Chondrocyte (in vitro differentiated cells): ENCODE results near the gene FAM222A. TPM values are rescaled to one million over a fixed set of nuclear protein-coding genes. Genes with fewer than 3 reads are reported as not detected.

Experiments
- DNase-seq: peaks from one replicate; pipeline ENCODE4 v3.0.0; 2021; ENCODE audit warnings: mixed read lengths, low spot score
- H3K27ac Mint-ChIP-seq: one replicate; pipeline ENCODE4 v1.8.0; 2021; ENCODE audit warnings: mild to moderate bottlenecking, moderate library complexity, mixed read lengths; ENCODE audit not compliant: unreplicated experiment
- H3K27me3 Mint-ChIP-seq: 2 replicates; pipeline ENCODE4 v1.8.0; 2021; ENCODE audit warnings: low read depth, mixed read lengths
- H3K36me3 Mint-ChIP-seq: 2 replicates; pipeline ENCODE4 v1.8.0; 2021; ENCODE audit warnings: low read depth, mixed read lengths
- H3K4me1 Mint-ChIP-seq: 2 replicates; pipeline ENCODE4 v1.8.0; 2021; ENCODE audit warnings: low read depth, mild to moderate bottlenecking, mixed read lengths
- H3K4me3 Mint-ChIP-seq: one replicate; pipeline ENCODE4 v1.8.0; 2021; ENCODE audit warnings: mild to moderate bottlenecking, moderate library complexity, mixed read lengths; ENCODE audit not compliant: unreplicated experiment
- H3K9me3 Mint-ChIP-seq: 2 replicates; pipeline ENCODE4 v1.8.0; 2021; ENCODE audit warnings: low read depth, mixed read lengths
- total RNA-seq: library from RNA; stranded (reverse); gene quantifications from 3 replicates; pipeline ENCODE4 v1.2.1, GENCODE V29; 2021
- TF ChIP-seq, protein P1 (sequence below): fragments of 200-600 bp; sonication (generic); IDR thresholded peaks from 2 replicates; pipeline ENCODE4 v1.5.0; 2021; ENCODE audit warnings: antibody characterized with exemption, mild to moderate bottlenecking, moderate library complexity

Gene FAM222A
- total RNA-seq, 1 donor from 2014 or later = 1.0 TPM

DNA sequence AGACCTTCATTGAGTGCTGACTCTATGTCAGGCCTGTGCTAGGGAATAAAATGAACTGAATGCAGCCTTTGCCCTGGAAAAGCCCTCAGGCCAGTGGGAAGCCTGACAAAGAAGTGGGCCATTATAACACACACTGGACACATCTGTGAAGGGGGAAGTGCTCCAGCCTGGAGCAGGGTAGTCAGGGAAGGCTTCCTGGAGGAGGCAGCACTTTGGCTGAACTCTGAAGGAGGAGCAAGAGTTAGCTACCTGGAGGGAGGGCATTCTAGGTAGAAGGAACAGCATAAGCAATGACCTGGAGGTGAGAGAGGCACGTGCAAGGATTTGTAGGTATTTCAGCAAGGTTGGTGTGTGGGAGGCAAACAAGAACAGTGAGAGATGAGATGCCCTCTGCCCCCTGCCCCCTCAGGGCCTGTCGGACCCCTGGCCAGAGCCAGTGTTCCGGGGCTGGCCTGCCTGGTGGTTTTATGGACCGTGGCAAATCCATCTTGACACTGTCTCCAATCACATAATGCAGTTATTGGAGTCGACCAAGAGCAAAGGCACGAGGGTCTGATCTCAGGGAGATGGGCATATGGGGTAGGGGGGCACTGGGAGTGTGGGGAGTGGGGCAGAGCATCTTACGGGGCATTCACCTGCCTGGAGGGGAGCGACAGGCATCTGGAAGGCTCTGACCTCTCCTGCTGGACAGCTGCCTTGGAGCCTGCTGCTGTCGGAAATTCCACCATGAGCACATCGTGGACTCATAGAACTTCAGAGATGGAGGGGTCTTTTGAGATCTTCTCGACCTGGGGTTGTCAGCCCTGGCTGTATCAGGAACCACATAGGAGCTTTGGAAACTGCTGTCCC is 2.7 kb upstream of the FAM222A start:
- Mint-ChIP-seq H3K36me3 (no peaks in the 10 kb centered on the region), H3K27me3 (no peaks in the 10 kb centered on the region), H3K27ac (no peak overlapping the region), H3K4me3 (no peak overlapping the region), H3K4me1 (peaks cover 3% of the 10 kb centered on the region), H3K9me3 (no peaks in the 10 kb centered on the region)
- TF ChIP-seq, protein P1, sequence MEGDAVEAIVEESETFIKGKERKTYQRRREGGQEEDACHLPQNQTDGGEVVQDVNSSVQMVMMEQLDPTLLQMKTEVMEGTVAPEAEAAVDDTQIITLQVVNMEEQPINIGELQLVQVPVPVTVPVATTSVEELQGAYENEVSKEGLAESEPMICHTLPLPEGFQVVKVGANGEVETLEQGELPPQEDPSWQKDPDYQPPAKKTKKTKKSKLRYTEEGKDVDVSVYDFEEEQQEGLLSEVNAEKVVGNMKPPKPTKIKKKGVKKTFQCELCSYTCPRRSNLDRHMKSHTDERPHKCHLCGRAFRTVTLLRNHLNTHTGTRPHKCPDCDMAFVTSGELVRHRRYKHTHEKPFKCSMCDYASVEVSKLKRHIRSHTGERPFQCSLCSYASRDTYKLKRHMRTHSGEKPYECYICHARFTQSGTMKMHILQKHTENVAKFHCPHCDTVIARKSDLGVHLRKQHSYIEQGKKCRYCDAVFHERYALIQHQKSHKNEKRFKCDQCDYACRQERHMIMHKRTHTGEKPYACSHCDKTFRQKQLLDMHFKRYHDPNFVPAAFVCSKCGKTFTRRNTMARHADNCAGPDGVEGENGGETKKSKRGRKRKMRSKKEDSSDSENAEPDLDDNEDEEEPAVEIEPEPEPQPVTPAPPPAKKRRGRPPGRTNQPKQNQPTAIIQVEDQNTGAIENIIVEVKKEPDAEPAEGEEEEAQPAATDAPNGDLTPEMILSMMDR = no peak
- no peak for DNase-seq

DNA sequence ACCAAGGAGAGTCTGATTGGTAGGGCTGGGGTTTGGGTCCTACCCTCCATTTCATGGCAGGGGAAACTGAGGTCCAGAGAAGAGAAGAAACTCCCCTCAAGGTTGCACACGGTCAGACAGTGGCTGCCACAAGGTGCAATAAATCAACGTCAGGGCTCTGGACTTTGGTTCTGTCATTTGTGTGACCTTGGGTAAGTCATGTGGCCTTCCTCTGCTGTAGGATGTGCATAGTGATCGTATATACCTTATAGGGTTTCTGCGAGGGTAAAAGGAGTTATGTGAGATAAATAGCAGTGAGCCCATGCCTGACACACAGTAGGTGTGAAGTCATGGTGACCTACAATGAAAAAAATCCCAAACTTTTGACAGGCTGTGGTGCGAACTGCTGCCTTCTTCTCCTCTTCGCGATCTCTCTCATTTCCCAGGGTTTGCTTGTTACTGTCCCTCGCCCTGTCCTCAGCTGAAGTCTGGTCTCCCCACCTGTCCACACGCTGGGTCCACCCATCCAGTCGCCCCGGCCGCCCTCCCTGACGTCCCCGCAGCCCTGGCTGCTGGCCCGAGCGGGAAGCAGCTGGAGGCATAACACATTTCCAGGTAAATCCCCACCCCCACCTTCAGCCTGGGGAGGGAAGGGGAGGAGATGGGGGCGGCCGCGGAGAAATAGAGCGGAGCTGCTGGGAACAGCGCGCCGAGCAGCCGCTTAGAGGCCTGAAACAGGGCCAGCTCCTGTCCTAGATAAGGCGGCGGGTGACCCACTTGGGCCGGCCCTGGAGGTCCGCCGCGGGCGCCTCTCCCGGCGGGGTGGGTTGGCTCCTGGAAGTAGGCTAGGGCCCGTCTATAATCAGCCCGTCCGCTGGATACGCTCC is 1.8 kb upstream of the FAM222A start:
- TF ChIP-seq, protein P1 = no peak
- H3K4me1 Mint-ChIP-seq = peaks cover 3% of the 10 kb centered on the region
- no peaks in the 10 kb centered on the region for H3K36me3 Mint-ChIP-seq

DNA sequence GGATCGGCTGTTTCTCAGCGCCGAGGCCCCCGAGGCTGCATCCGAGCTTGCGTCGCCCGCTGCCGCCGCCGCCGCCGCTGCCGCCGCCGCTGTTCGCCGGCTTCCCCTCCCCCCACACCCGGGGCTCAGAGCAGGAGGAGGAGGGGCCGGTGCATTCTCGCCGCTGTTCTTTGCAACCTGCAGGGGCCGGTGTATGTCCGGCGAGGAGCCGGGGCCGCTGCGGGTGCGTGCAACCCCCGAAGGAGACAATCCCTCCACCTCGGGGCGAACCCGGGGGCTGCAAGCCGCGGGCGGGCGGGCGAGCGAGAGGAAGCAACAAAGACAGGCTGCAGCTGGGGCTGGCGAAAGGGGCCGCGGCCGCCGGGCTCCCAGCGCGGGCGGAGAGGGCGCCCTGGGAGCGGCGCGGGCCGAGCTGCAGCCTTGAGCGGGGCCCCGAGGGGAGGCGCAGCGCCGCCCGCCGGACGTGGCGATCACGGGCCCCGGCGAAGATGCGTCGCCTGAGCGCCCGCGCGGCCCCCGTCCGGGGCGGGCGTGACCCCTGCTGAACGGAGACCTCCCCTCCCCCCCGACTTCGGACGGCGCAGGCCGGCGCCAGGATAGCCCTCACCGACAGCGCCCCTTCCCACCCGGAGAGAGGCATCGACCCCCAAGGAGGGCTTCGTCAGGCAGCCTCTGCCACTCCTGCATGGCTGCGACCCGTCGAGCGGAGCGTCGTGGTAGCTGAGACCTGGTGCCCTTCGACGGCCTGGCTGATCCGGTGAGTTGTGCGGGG is 702 bp downstream of the FAM222A start:
- no peak overlapping the region for H3K27ac Mint-ChIP-seq
- TF ChIP-seq, protein P1 = peak; percentile 60
- H3K4me1 Mint-ChIP-seq = peaks cover 3% of the 10 kb centered on the region
- H3K36me3 Mint-ChIP-seq = no peaks in the 10 kb centered on the region
- no peaks in the 10 kb centered on the region for H3K9me3 Mint-ChIP-seq
- H3K27me3 Mint-ChIP-seq = peaks cover 13% of the 10 kb centered on the region
- no peak for DNase-seq
- peak overlapping the region; percentile 68 for H3K4me3 Mint-ChIP-seq

More for the DNA sequence above, 1.8 kb upstream of the FAM222A start:
- DNase-seq = no peak
- Mint-ChIP-seq H3K9me3 (no peaks in the 10 kb centered on the region), H3K27me3 (no peaks in the 10 kb centered on the region), H3K4me3 (no peak overlapping the region), H3K27ac (no peak overlapping the region)

DNA sequence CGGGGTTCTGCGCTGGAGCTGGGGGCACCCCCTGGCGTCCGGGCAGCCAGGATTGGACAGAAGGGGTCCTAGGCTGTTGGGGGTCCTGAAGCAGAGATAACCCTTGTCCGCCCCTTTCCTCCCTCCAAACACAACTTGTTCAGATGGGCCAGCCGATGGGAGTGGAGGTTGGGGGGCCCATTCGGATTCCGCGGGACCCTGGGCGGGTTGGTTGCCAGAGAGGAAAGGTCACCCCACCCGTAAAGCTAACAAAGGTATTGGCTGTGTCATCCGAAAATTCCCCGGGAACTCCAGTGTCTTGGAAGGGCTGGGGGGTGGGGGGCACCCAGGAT is 1.3 kb downstream of the FAM222A start:
- peaks cover 13% of the 10 kb centered on the region for H3K27me3 Mint-ChIP-seq
- H3K4me1 Mint-ChIP-seq = peaks cover 3% of the 10 kb centered on the region
- peak overlapping the region; percentile 33 for H3K4me3 Mint-ChIP-seq
- no peak for DNase-seq
- TF ChIP-seq, protein P1 = no peak
- H3K36me3 Mint-ChIP-seq = no peaks in the 10 kb centered on the region
- H3K9me3 Mint-ChIP-seq = no peaks in the 10 kb centered on the region
- H3K27ac Mint-ChIP-seq = no peak overlapping the region
